Bronchial smooth muscle cell (primary cell): ENCODE data around the gene EHD1. TPM values are rescaled to one million over a fixed set of nuclear protein-coding genes. Genes with fewer than 3 reads are reported as not detected.

Source experiments
- total RNA-seq: library from RNA; depleted of rRNA; stranded (reverse); fragments of >200 nt; gene quantifications from 2 replicates; pipeline ENCODE4 v1.2.1, GENCODE V29; 2014

The EHD1 gene
- 56.6 and 151 TPM in 2 replicates for total RNA-seq

GRCh38 chr11:64878494-64879243 lies at the start of gene EHD1:
TSS of gene EHD1 (minus strand) at chr11:64878621. CDS start at chr11:64878464, 157 bp downstream.

GRCh38 chr11:64923944-64924909 lies 45.8 kb upstream of the EHD1 start, which contains the start of gene PPP2R5B:
TSS of gene PPP2R5B (plus strand) at chr11:64924689. CDS start at chr11:64925735, 1,046 bp downstream.

GRCh38 chr11:64916775-64917662 lies 38.6 kb upstream of the EHD1 start, which contains the start of gene ATG2A:
TSS of gene ATG2A (minus strand) at chr11:64917209. CDS start at chr11:64917135, 74 bp downstream.

GRCh38 chr11:64844330-64845128 lies 33.9 kb downstream of the EHD1 start, which contains the start of gene CDC42BPG:
TSS of gene CDC42BPG (minus strand) at chr11:64844653. CDS start at chr11:64844569, 84 bp downstream.

GRCh38 chr11:64810271-64810890 lies 68.0 kb downstream of the EHD1 start, which contains the start of gene MEN1:
TSS of gene MEN1 (minus strand) at chr11:64810551. CDS start at chr11:64810109, 442 bp downstream.

GRCh38 chr11:64803158-64803845 lies 75.1 kb downstream of the EHD1 start, which contains the start of gene MAP4K2:
TSS of gene MAP4K2 (minus strand) at chr11:64803214. CDS start at chr11:64803149, 65 bp downstream.

Other genes starting within 250 kb of the EHD1 start
- gene NRXN2, start 155.4 kb downstream of the EHD1 start, total RNA-seq = 1.0 and 1.4 TPM in 2 replicates
- gene RASGRP2, start 134.5 kb downstream of the EHD1 start, total RNA-seq = 0.16 TPM in 1 of 2 replicates, not detected in the other
- gene PYGM, start 118.6 kb downstream of the EHD1 start, total RNA-seq = 3.9 and 5.0 TPM in 2 replicates
- 46.3 and 58.8 TPM in 2 replicates for gene SF1, start 100.1 kb downstream of the EHD1 start, total RNA-seq
- 5.3 and 6.1 TPM in 2 replicates for gene MAP4K2, start 75.4 kb downstream of the EHD1 start, total RNA-seq
- 12.3 and 15.0 TPM in 2 replicates for gene MEN1, start 68.1 kb downstream of the EHD1 start, total RNA-seq
- 0.16 and 0.69 TPM in 2 replicates for gene CDC42BPG, start 34.0 kb downstream of the EHD1 start, total RNA-seq
- 10.1 and 11.2 TPM in 2 replicates for gene ATG2A, start 38.6 kb upstream of the EHD1 start, total RNA-seq
- gene PPP2R5B, start 46.1 kb upstream of the EHD1 start, total RNA-seq = 5.8 and 6.4 TPM in 2 replicates
- not detected in 2 replicates for gene GPHA2, start 57.3 kb upstream of the EHD1 start, total RNA-seq
- gene MAJIN, start 93.5 kb upstream of the EHD1 start, total RNA-seq = not detected in 2 replicates
- 0.26 and 0.63 TPM in 2 replicates for gene BATF2, start 118.3 kb upstream of the EHD1 start, total RNA-seq
- gene ARL2, start 135.5 kb upstream of the EHD1 start, total RNA-seq = 91.1 and 126 TPM in 2 replicates
- gene SNX15, start 148.8 kb upstream of the EHD1 start, total RNA-seq = 8.4 and 15.0 TPM in 2 replicates
- 7.9 and 8.5 TPM in 2 replicates for gene SAC3D1, start 162.6 kb upstream of the EHD1 start, total RNA-seq
- gene NAALADL1, start 179.9 kb upstream of the EHD1 start, total RNA-seq = 35.3 and 38.0 TPM in 2 replicates
- gene CDCA5, start 205.4 kb upstream of the EHD1 start, total RNA-seq = 0.34 and 1.6 TPM in 2 replicates
- gene ZFPL1, start 205.6 kb upstream of the EHD1 start, total RNA-seq = 26.0 and 32.2 TPM in 2 replicates
- gene VPS51, start 217.6 kb upstream of the EHD1 start, total RNA-seq = 200 and 290 TPM in 2 replicates
- gene TM7SF2, start 233.3 kb upstream of the EHD1 start, total RNA-seq = 5.2 and 10.9 TPM in 2 replicates
- 6.4 and 6.6 TPM in 2 replicates for gene ZNHIT2, start 239.1 kb upstream of the EHD1 start, total RNA-seq
- gene FAU, start 243.5 kb upstream of the EHD1 start, total RNA-seq = 487 and 512 TPM in 2 replicates
- gene MRPL49, start 243.7 kb upstream of the EHD1 start, total RNA-seq = 25.3 and 35.5 TPM in 2 replicates